ENCODE data around the gene C1orf232.

- no peak for TF ChIP-seq ZNF704 (tag by site-specific recombination; IDR thresholded peaks at IDR 0.05)
- TF ChIP-seq ZNF114 (tag by site-specific recombination; IDR thresholded peaks at IDR 0.05) = no peak
- TF ChIP-seq ZNF23 (tag by site-specific recombination; IDR thresholded peaks at IDR 0.05; ENCODE audit: borderline replicate concordance) = no peak
- no peak for TF ChIP-seq EGR2 (tag by site-specific recombination; IDR thresholded peaks at IDR 0.05; ENCODE audit: low read depth)
- no peak for TF ChIP-seq ZXDB (tag by site-specific recombination; IDR thresholded peaks at IDR 0.05)
- no peak for TF ChIP-seq CTCF (tag by site-specific recombination; IDR thresholded peaks at IDR 0.05)
- TF ChIP-seq REST (tag by site-specific recombination; IDR thresholded peaks at IDR 0.05) = no peak
- TF ChIP-seq ZNF473 (tag by site-specific recombination; IDR thresholded peaks at IDR 0.05) = no peak
- no peak for TF ChIP-seq BCL11A (tag by site-specific recombination; IDR thresholded peaks at IDR 0.05; ENCODE audit: low read depth)
- TF ChIP-seq ZNF501 (tag by site-specific recombination; IDR thresholded peaks at IDR 0.05) = no peak
- TF ChIP-seq ELK4 (IDR thresholded peaks at IDR 0.05; ENCODE audit: borderline replicate concordance, low read depth, low read length) = no peak
These were observed 31.6 kb upstream of the C1orf232 start for GRCh38 chr1:26200413-26200812.

Measured in HEK293 (cell line).